H9 (cell line): ENCODE measurements around the gene GRID1. TPM values are rescaled to one million over a fixed set of nuclear protein-coding genes. Genes with fewer than 3 reads are reported as not detected.

ENCODE experiments used
- DNase-seq: peaks from one replicate; pipeline ENCODE4 v3.0.0-alpha.2; 2017
- H2AFZ ChIP-seq: one replicate; pipeline ENCODE4 v1.6.1; 2013; ENCODE audit warnings: mild to moderate bottlenecking, low read length, control low read depth, moderate library complexity
- H2AK5ac ChIP-seq: 2 replicates; pipeline ENCODE4 v1.6.1; 2013; ENCODE audit warnings: low read length, control low read depth, mixed read lengths; ENCODE audit not compliant: insufficient read length
- H2BK120ac ChIP-seq: one replicate; pipeline ENCODE4 v1.6.1; 2013; ENCODE audit warnings: low read depth, mild to moderate bottlenecking, low read length, control low read depth, inconsistent platforms; ENCODE audit not compliant: poor library complexity, severe bottlenecking
- H2BK12ac ChIP-seq: 2 replicates; pipeline ENCODE4 v1.6.1; 2013; ENCODE audit warnings: low read length, control low read depth, mixed read lengths, low read depth; ENCODE audit not compliant: insufficient read length
- H2BK15ac ChIP-seq: 2 replicates; pipeline ENCODE4 v1.6.1; 2013; ENCODE audit warnings: low read depth, low read length, control low read depth
- H2BK20ac ChIP-seq: one replicate; pipeline ENCODE4 v1.6.1; 2013; ENCODE audit warnings: low read depth, mild to moderate bottlenecking, low read length, control low read depth, inconsistent platforms; ENCODE audit not compliant: poor library complexity, severe bottlenecking
- H2BK5ac ChIP-seq: 2 replicates; pipeline ENCODE4 v1.6.1; 2013; ENCODE audit warnings: low read length, control low read depth, mixed read lengths; ENCODE audit not compliant: insufficient read length
- H3K14ac ChIP-seq: 2 replicates; pipeline ENCODE4 v1.6.1; 2013; ENCODE audit warnings: low read length, control low read depth; ENCODE audit not compliant: insufficient read depth
- H3K18ac ChIP-seq: 2 replicates; pipeline ENCODE4 v1.6.1; 2013; ENCODE audit warnings: low read depth, mild to moderate bottlenecking, mixed read lengths, low read length, control low read depth; ENCODE audit not compliant: insufficient read length
- H3K23ac ChIP-seq: 2 replicates; pipeline ENCODE4 v1.6.1; 2013; ENCODE audit warnings: low read length, control low read depth, mixed read lengths, low read depth; ENCODE audit not compliant: insufficient read length
- H3K23me2 ChIP-seq: 2 replicates; pipeline ENCODE4 v1.6.1; 2013; ENCODE audit warnings: low read depth, mild to moderate bottlenecking, mixed read lengths, low read length, control low read depth; ENCODE audit not compliant: insufficient read length, poor library complexity, severe bottlenecking
- H3K27ac ChIP-seq: 2 replicates; pipeline ENCODE4 v1.5.1; 2013; ENCODE audit warnings: low read length, control low read depth, mixed read lengths, low read depth; ENCODE audit not compliant: insufficient read length
- H3K27me3 ChIP-seq: 2 replicates; pipeline ENCODE4 v1.6.1; 2013; ENCODE audit warnings: low read length, control low read depth, inconsistent platforms; ENCODE audit not compliant: insufficient read depth
- H3K4ac ChIP-seq: 2 replicates; pipeline ENCODE4 v1.6.1; 2013; ENCODE audit warnings: low read depth, mild to moderate bottlenecking, control low read depth, inconsistent platforms, low read length, moderate library complexity
- H3K4me1 ChIP-seq: 2 replicates; pipeline ENCODE4 v1.6.1; 2013; ENCODE audit warnings: low read length, control low read depth, inconsistent platforms; ENCODE audit not compliant: insufficient read depth
- H3K4me2 ChIP-seq: 2 replicates; pipeline ENCODE4 v1.6.1; 2013; ENCODE audit warnings: low read length, control low read depth, mixed read lengths; ENCODE audit not compliant: insufficient read length, insufficient read depth
- H3K56ac ChIP-seq: 2 replicates; pipeline ENCODE4 v1.6.1; 2013; ENCODE audit warnings: low read depth, mild to moderate bottlenecking, mixed read lengths, low read length, control low read depth; ENCODE audit not compliant: insufficient read length
- H3K79me1 ChIP-seq: 2 replicates; pipeline ENCODE4 v1.6.1; 2013; ENCODE audit warnings: low read depth, mild to moderate bottlenecking, moderate library complexity, low read length, control low read depth, inconsistent platforms; ENCODE audit not compliant: insufficient read depth, poor library complexity, severe bottlenecking
- H3K79me2 ChIP-seq: 2 replicates; pipeline ENCODE4 v1.6.1; 2013; ENCODE audit warnings: low read length, control low read depth, inconsistent platforms; ENCODE audit not compliant: insufficient read depth
- H3K9ac ChIP-seq: 2 replicates; pipeline ENCODE4 v1.6.1; 2013; ENCODE audit warnings: low read length, control low read depth, mixed read lengths; ENCODE audit not compliant: insufficient read length; ENCODE audit errors: extremely low read depth
- H3K9me3 ChIP-seq: one replicate; pipeline ENCODE4 v1.6.1; 2013; ENCODE audit warnings: low read depth, low read length, inconsistent platforms; ENCODE audit not compliant: control insufficient read depth
- H3T11ph ChIP-seq: one replicate; pipeline ENCODE4 v1.6.1; 2013; ENCODE audit warnings: mild to moderate bottlenecking, low read length, control low read depth, inconsistent platforms
- H4K20me1 ChIP-seq: one replicate; pipeline ENCODE4 v1.6.1; 2013; ENCODE audit not compliant: control insufficient read depth, insufficient read length, insufficient read depth
- H4K5ac ChIP-seq: 2 replicates; pipeline ENCODE4 v1.6.1; 2013; ENCODE audit warnings: low read depth, mild to moderate bottlenecking, mixed read lengths, low read length, control low read depth; ENCODE audit not compliant: insufficient read length
- H4K8ac ChIP-seq: replicated peaks from 2 replicates; pipeline ENCODE4 v1.6.1; 2013; ENCODE audit warnings: low read length, control low read depth, mixed read lengths, low read depth; ENCODE audit not compliant: insufficient read length
- H4K91ac ChIP-seq: 2 replicates; pipeline ENCODE4 v1.6.1; 2013; ENCODE audit warnings: low read depth, mild to moderate bottlenecking, moderate library complexity, mixed read lengths, low read length, control low read depth; ENCODE audit not compliant: insufficient read length
- H3K27ac Mint-ChIP-seq, 3 experiments: 2 replicates in 2 of 3; 3 replicates in 1 of 3; pipeline ENCODE4 v1.8.0; 2020 to 2021; ENCODE audit warnings: mixed read lengths in 3 of 3, mild to moderate bottlenecking in 1 of 3, moderate library complexity in 1 of 3
- H3K27me3 Mint-ChIP-seq: 2 replicates; pipeline ENCODE4 v1.8.0; 2021; ENCODE audit warnings: low read depth, mild to moderate bottlenecking, moderate library complexity, mixed read lengths
- H3K36me3 Mint-ChIP-seq, 3 experiments: 2 replicates in 2 of 3; 3 replicates in 1 of 3; pipeline ENCODE4 v1.8.0; 2020 to 2021; ENCODE audit warnings: low read depth in 3 of 3, mixed read lengths in 3 of 3; ENCODE audit not compliant: insufficient read depth in 1 of 3
- H3K4me1 Mint-ChIP-seq, 2 experiments: 2 replicates each; pipeline ENCODE4 v1.8.0; 2020; ENCODE audit warnings: mixed read lengths in 2 of 2
- H3K4me3 Mint-ChIP-seq, 2 experiments: 2 replicates in 1 of 2; 3 replicates in 1 of 2; pipeline ENCODE4 v1.8.0; 2020 to 2021; ENCODE audit warnings: mild to moderate bottlenecking in 2 of 2, mixed read lengths in 2 of 2, moderate library complexity in 1 of 2
- H3K9me3 Mint-ChIP-seq, 2 experiments: 2 replicates in 1 of 2; 3 replicates in 1 of 2; pipeline ENCODE4 v1.8.0; 2020; ENCODE audit warnings: mild to moderate bottlenecking in 2 of 2, mixed read lengths in 2 of 2, moderate library complexity in 1 of 2
- whole genome bisulfite sequencing: extraction: QIAGEN DNeasy Blood & Tissue Kit; methylation state at CpG from one replicate; pipeline ENCODE4 v1.1.7; 2013; ENCODE audit warnings: missing lambda C conversion rate, low lambda C conversion rate, mixed read lengths; ENCODE audit not compliant: insufficient read length; ENCODE audit errors: extremely low coverage; 5-methylcytosine and 5-hydroxymethylcytosine counted together
- total RNA-seq: library from RNA; stranded (reverse); gene quantifications from 2 replicates; pipeline ENCODE4 v1.2.1, GENCODE V29; 2021
- TF ChIP-seq, protein P1 (sequence below): fragments of 200-600 bp; sonication (generic); conservative IDR thresholded peaks from 3 replicates; pipeline ENCODE4 v1.8.0; 2021; ENCODE audit warnings: antibody characterized with exemption, mild to moderate bottlenecking

The GRID1 gene
- total RNA-seq, 1 experiment from 2014 or later, result 0.35 TPM

DNA sequence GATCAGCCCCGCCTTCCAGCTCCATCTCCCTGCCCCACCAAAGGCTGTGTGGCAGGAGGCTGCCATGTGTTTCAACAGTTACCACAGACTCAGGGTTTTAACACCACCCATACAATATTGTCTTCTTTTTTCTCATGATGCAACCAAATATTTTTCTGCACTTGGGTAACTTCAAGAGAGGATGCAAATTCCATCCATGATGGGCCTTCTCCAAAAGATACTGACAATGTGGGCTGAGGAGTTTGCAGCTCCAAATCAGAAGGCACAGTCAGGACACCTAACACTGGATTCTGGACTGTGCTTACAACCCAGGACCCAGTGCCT, 347.9 kb downstream of the GRID1 start:
- no peak overlapping the region for H2BK120ac ChIP-seq
- H2BK12ac ChIP-seq, result no peak overlapping the region
- H2AFZ ChIP-seq, result no peak overlapping the region
- H4K5ac ChIP-seq, result no peak overlapping the region
- H3K27ac ChIP-seq, result no peak overlapping the region
- H4K8ac ChIP-seq, result no peak overlapping the region
- H3K4me2 ChIP-seq, result no peak overlapping the region
- no peak overlapping the region for H3K9ac ChIP-seq
- Mint-ChIP-seq H3K4me3 (no peak overlapping the region), H3K36me3 (no peaks in the 10 kb centered on the region), H3K9me3 (no peaks in the 10 kb centered on the region), H3K27me3 (no peaks in the 10 kb centered on the region; the same call in none of the 2 replicates), H3K4me1 (peaks cover 0 to 3% of the 10 kb centered on the region in 2 experiments; a peak in 1 of 4 replicates), H3K27ac (no peak overlapping the region)
- H3K27me3 ChIP-seq, result no peaks in the 10 kb centered on the region
- no peak overlapping the region for H3K14ac ChIP-seq
- H4K20me1 ChIP-seq, result no peaks in the 10 kb centered on the region
- TF ChIP-seq, protein P1, sequence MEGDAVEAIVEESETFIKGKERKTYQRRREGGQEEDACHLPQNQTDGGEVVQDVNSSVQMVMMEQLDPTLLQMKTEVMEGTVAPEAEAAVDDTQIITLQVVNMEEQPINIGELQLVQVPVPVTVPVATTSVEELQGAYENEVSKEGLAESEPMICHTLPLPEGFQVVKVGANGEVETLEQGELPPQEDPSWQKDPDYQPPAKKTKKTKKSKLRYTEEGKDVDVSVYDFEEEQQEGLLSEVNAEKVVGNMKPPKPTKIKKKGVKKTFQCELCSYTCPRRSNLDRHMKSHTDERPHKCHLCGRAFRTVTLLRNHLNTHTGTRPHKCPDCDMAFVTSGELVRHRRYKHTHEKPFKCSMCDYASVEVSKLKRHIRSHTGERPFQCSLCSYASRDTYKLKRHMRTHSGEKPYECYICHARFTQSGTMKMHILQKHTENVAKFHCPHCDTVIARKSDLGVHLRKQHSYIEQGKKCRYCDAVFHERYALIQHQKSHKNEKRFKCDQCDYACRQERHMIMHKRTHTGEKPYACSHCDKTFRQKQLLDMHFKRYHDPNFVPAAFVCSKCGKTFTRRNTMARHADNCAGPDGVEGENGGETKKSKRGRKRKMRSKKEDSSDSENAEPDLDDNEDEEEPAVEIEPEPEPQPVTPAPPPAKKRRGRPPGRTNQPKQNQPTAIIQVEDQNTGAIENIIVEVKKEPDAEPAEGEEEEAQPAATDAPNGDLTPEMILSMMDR, result no peak
- H3K4me1 ChIP-seq, result no peaks in the 10 kb centered on the region
- H3K9me3 ChIP-seq, result no peaks in the 10 kb centered on the region
- no peaks in the 10 kb centered on the region for H3K23me2 ChIP-seq
- no peak overlapping the region for H2BK20ac ChIP-seq
- no peak for DNase-seq
- no CpG with 5 or more reads among the region's 1 CpG for WGBS
- no peak overlapping the region for H4K91ac ChIP-seq
- no peak overlapping the region for H3T11ph ChIP-seq
- H2BK15ac ChIP-seq, result no peak overlapping the region
- no peaks in the 10 kb centered on the region for H3K79me1 ChIP-seq
- no peak overlapping the region for H3K18ac ChIP-seq
- no peak overlapping the region for H3K4ac ChIP-seq
- no peak overlapping the region for H3K56ac ChIP-seq
- H2AK5ac ChIP-seq, result no peak overlapping the region
- no peak overlapping the region for H2BK5ac ChIP-seq
- H3K23ac ChIP-seq, result no peak overlapping the region
- H3K79me2 ChIP-seq, result no peaks in the 10 kb centered on the region
